ENCODE measurements around the gene EXOC6B.
"Not testable (repeated sequence)": the region's sequence is repeated elsewhere in the genome, so short reads cannot be mapped to it uniquely, and the experiment has no call there.

Gene EXOC6B

DNA sequence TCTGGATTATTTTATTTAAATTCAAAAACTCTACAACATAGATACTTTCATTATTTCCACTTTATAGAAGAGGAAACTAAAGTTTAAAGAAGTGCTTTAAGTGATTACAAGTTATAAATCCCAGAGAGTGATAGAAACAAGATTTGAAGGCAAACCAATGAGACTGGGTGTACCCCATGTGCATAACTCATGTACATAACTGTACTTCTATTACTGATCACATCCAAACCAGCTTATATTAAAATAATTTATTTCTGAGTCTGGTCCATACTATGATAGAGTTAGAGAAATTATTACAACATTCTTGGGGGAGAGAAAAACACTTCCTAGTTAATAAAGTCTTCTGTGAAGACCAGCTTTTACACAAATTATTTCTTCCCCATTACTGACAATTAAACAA is 221.4 kb downstream of the EXOC6B start:
- no peak for DNase-seq (ENCODE audit: low spot score)

DNA sequence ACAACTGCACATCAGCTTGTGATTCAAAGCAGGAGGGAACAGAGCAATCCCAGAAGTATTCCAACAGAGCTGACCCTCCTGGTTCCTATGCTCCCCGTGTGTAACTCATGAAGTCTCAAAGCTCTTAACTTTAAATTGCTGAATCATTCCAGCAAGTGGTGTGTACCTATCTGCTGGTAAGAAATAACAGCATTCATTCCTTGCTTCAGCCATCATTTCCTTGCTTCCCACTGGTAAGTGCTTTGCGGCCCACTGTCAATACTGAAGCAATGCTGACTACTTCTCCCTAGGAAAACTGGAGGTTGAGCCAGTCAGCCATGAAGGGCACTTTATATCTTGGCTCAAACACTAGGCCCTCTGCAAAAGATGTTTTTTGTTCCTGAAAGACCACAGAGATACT is 222.4 kb downstream of the EXOC6B start:
- DNase-seq (ENCODE audit: low spot score): no peak

DNA sequence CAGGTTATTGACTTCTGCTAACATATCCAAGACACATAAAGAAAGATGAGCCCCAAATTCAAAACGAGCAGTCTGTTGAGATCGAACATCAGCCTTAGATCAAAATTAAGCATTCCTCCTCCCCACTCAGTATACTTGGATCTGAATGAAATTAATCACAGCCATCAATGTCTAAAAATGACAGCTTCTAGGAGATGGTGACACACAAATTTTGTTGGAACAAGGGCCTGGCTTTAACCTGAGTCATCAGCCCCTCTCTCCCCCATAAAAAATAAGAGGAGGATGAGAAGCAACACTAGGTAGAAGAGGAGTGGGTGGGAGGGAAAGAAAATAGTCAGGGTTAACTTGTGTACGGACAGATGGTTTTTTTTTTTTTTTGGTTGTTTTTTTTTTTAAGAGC is 223.1 kb downstream of the EXOC6B start:
- DNase-seq (ENCODE audit: low spot score): no peak

DNA sequence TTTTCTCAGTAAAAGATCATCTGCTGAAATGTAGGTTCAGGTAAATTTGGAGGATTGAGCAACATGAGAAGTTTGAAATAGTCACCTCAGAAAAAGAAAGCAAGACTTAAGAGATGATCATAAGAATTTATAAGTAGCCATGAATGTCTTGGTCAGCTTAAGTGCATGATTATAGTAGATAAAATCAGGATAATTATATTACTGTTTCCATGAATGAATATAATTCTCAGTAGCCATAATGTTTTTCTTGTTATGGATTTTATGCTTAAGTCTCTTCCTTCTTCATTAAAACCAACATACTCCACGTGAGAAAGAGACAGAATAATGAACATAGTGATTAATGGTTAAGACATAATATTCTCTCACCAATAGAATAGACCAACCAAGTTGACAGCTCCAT is 223.7 kb downstream of the EXOC6B start:
- DNase-seq (ENCODE audit: low spot score): no peak

DNA sequence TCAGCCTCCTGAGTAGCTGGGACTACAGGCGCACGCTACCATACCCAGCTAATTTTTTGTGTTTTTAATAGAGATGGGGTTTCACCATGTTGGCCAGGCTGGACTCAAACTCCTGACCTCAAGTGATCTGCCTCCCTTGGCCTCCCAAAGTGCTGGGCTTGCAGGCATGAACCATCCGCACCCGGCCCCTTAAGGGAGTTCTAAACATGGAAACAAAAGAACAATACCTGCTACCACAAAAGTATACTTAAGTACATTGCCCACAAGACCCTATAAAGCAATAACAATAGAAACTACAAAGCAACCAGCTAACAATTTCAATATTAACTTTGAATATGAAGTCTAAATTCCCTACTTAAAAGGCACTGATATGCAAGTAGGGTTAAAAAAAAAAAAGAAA is 242.0 kb downstream of the EXOC6B start:
- DNase-seq (ENCODE audit: low spot score): not testable (repeated sequence)

DNA sequence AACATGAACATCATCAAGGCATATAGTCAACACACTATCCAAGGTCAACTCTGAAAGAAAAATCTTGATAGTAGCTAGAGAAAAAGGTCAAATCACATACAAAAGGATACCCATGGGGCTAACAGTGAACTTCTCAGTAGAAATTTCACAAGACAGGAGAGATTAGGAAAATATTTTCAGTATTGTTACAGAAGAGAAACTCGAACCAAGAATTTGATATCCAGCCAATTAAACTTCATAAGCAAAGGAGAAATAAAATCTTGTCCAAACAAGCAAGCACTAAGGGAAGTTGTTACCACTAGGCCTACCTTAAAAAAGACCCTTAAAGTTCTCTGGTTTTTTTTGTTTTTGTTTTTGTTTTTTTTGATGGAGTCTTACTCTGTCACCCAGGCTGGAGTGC is 242.5 kb downstream of the EXOC6B start:
- no peak for DNase-seq (ENCODE audit: low spot score)

DNA sequence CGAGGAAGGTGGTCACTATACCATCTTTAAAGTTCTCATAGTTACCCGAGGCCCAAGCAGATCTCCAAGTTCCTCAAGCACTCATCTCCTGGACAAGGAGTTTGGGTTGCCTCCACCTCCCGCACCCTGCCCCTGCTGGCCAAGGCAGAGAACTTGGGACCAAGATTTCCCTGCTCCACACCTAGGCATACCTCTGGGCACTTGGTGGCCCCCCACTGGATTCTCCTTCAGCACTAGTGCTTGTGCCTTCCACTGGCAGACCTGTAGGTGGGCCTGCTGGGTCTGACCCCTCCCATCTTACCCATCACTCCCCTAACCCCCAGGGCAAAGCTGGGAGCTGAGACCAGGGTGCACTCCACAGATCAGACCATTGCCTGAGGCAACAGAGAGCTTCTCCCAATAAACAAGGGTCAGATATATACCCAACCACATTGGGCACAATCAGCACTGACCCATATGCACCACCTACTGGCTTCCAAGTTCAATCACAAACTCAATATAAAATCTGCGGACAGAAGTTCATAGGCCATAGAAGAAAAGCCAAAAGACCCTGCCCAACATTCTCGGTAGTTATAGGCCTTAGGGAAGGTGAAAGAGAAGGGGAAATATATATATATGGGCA is 244.2 kb downstream of the EXOC6B start:
- DNase-seq (ENCODE audit: low spot score): no peak

DNA sequence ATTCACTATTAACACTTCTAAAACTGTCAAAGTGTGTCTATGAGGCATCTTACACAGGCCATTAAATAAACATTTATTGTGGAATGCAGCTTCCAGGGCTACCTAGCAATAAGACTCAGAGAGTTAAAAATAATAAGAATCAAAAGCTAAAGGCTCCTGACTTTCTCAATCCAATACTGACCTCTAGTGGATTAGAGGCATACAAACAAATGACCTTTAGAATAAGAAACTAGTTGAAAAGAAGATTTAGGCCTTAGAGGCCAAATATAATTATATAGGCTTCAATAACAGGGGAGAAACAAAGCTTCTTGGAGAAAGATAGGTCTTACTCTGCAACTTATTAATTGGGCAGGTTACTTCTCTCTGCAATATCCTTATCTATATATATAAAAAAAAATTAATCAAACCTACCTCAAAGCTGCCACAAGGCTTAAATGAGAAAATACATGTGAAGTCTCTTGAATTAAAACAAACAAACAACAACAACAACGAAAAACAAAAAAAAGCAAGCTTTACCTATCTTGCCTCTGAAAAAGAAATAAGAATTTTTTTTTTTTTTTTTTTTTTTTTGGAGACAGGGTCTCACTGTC is 246.1 kb downstream of the EXOC6B start:
- peak; percentile 69 for DNase-seq (ENCODE audit: low spot score)

DNA sequence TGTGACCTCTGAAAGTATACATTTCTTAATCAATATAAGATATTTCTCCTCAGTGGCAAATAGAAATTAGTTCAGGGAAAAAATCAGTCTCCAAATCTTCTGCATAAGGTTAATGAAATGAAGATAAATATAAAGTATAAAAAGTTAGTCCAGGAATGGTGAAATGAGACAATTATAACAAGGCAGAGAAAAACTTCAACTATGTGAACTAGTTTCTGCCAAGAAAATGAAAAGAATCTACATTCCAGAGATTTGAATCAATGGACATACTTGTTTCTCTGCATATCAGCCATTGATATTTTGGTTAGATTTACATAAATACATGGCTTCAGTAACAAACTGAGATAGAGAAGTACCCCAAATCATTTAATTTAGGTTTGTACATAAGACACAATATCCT is 249.0 kb downstream of the EXOC6B start:
- DNase-seq (ENCODE audit: low spot score): no peak

DNA sequence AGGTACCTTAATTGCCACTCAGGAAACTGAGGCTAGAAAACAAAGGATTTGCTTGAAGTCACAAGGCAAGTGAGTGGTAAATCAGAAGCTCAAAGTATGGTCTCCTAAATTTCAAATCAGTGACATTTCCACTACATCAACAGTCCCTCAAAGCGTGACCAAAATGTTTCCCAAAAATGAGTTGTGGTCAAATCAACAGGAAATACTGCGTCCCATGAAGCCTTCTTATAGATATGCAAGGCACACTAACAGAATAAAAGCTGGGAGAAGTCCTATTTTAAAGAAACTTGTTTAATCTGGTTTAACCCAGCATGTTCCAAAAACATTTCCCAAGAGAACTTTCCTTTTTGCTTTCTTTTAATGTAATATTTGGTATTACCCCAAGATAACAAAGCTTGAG is 249.4 kb downstream of the EXOC6B start:
- DNase-seq (ENCODE audit: low spot score): no peak

DNA sequence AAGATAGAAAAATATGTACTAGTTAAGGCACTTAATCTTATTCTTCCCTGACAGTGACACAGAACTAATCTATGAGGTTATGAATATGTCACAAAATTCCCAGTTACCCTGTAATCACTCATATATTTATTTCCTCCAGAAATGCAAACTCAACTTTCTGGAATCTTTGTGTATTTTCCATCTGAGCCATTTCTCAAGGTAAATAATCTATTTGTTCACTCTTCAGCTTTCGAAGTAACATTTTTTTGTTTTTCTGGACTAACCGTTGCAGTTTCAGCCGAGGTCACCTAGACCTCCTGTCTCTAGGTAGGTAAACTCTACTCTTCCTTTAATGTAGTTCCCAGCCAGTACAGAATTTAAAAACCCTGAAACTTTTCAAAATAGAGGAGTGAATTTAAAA is 250.9 kb downstream of the EXOC6B start:
- DNase-seq (ENCODE audit: low spot score): no peak

DNA sequence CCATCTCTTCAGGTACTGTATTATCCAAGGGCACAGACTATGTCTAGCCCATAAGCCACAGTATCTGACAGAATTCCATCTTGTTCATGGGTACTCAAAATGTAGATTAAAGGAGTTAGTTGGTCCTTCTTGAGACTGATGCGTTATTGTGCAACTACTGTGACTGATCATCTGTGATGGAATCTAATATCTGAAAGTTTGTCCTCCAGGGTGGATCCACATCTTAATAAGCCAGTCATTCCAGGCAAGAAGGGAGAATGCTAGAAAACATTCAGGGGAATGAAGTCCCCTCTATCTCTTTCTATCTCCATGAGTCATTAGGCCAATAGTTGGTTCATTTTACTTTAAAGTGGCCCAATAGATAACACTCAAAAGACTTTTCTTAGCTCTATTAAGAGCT is 252.6 kb downstream of the EXOC6B start:
- DNase-seq (ENCODE audit: low spot score): no peak

DNA sequence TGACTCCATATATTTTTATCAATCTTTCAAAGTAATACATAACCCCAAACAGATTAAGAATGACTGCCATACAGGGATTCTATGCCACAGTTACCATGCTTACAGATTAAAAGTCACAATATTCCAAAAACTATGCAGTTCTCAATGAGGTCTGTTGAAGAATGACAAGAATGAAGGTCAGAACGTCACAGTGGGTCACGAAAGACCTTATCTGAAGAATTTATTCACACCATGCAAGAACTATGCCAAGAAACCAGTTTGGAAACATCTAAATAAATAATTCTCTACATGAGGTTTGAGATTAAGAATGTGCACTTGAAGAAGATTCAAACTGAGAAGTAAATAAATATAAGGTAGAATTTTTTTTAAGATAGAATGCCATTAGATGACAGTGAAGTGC is 253.3 kb downstream of the EXOC6B start:
- DNase-seq (ENCODE audit: low spot score): no peak

DNA sequence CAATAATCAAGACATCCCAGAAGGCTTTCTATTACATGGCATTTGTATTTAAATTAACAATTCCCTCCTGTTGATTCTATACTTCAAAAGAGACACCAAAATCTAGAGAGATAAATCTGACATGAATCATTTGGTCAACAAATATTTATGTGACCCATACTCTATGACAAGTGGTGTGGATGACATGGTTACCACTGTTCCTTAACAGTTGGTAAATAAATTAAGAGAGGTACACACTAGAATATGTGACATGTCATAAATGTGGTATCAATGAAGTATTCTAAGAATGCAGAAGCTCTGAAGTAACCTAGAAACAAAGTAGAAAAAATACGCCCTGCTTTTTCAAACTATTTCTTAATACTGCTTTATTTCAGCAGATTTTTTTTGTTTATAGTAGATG is 255.4 kb downstream of the EXOC6B start:
- DNase-seq (ENCODE audit: low spot score): no peak

DNA sequence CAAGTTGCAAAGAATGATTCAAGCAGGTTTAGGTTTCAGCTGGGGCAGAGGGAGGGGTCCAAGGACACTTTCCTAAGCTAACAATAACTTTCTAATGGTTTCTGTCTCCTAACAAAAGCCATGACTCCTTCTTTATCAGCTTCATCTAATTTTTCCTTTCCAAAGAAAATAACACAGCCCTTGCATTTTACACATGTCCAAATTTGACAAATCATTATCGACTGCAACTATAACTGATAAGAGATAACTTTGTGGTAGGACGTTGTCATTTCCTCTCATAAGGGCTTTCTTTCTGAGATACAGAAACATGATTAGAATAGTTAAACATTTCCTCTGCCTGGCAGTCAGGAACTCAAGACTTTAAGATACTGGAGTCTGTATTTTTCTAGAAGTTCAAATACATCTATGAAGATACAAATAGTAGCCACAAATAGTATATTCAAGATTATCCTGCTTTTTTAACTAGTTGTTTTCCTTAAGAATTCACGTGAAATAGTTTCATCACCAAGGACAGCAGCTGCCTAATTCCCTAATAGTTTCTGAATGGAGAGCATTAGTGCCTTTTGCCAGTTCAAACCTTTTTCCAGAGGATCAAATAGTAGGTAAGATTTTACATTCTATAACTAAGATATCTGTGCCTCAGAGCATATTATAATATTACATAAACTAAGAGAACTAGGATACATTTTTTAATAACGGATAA is 263.2 kb downstream of the EXOC6B start:
- no peak for DNase-seq (ENCODE audit: low spot score)

DNA sequence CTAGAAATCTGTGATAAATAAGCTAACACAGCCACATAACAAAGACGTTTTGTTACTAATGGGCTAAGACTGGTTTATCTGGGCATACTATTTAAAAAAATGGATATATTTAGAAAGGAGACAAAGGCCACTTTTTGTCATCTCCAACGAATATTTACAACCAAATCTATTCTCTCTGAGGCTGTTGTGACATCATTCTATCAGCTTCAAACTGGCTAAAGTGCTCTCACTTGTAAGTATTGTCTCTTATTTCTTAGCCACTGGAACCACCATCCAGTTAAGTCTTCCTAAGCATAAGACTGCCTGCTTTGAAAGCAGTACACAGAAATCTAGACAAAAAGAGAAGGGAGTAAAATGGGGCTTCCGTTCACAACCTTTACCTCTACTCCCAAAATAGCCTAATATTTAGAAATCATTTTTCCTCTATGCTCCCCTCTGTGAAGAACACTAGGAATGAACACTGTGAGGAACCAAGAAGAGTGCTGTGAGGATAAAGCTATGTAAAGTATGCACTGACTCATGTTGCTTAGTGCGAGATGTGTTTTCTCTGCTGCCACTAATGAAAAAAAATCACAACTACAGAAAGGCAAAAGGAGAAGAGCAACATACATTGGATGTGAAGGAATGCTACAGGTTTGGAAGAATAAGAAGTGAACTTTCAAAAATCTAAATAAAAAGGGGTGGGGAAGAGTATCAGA is 264.1 kb downstream of the EXOC6B start:
- DNase-seq (ENCODE audit: low spot score): no peak

DNA sequence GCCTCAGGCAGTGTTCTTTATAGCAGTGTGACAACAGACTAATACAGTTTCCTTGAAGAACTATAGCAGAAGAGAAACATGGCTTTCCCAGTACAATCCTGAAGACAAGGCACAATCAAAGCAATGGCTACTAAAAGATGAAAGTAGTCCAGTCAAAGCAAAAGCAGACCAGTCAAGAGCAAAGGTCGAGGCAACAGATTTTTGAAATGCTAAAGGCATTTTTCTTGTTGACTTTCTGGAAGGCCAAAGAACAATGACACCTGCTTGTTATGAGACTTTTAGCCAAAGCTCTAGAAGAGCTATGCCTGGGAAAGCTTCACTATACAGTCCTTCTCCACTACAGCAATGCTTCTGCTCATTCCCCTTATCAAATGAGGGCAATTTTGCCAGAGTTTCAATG is 269.9 kb downstream of the EXOC6B start:
- no peak for DNase-seq (ENCODE audit: low spot score)

DNA sequence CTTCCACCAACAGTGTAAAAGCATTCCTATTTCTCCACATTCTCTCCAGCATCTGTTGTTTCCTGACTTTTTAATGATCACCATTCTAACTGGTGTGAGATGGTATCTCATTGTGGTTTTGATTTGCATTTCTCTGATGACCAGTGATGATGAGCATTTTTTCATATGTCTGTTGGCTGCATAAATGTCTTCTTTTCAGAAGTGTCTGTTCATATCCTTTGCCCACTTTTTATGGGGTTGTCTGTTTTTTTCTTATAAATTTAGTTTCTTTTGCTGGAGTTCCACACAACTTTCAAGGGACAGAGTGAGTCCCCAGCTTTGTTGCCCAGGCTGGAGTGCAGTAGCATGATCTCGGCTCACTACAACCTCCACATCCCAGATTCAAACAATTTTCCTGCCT is 270.5 kb downstream of the EXOC6B start:
- not testable (repeated sequence) for DNase-seq (ENCODE audit: low spot score)

DNA sequence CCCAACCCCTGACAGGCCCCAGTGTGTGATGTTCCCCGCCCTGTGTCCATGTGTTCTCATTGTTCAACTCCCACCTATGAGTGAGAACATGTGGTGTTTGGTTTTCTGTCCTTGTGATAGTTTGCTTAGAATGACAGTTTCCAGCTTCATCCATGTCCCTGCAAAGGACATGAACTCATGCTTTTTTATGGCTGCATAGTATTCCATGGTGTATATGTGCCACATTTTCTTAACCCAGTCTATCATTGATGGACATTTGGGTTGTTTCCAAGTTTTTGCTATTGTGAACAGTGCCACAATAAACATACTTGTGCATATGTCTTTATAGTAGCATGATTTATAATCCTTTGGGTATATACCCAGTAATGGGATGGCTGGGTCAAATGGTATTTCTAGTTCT is 270.9 kb downstream of the EXOC6B start:
- not testable (repeated sequence) for DNase-seq (ENCODE audit: low spot score)

DNA sequence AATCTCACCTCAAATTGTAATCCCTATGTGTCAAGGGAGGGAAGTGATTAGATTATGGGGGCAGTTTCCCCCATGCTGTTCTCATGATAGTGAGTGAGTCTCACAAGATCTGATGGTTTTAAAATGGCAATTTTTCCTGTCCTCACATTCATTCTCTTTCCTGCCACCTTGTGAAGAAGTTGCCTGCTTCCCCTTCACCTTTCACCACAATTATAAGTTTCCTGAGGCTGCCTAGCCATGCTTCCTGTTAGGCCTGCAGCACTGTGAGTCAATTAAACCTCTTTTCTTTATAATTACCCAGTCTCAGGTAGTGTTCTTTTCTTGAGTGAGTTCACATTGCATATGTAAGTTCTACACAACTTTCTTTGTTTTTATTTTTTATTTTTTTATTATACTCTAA is 271.5 kb downstream of the EXOC6B start:
- no peak for DNase-seq (ENCODE audit: low spot score)

DNA sequence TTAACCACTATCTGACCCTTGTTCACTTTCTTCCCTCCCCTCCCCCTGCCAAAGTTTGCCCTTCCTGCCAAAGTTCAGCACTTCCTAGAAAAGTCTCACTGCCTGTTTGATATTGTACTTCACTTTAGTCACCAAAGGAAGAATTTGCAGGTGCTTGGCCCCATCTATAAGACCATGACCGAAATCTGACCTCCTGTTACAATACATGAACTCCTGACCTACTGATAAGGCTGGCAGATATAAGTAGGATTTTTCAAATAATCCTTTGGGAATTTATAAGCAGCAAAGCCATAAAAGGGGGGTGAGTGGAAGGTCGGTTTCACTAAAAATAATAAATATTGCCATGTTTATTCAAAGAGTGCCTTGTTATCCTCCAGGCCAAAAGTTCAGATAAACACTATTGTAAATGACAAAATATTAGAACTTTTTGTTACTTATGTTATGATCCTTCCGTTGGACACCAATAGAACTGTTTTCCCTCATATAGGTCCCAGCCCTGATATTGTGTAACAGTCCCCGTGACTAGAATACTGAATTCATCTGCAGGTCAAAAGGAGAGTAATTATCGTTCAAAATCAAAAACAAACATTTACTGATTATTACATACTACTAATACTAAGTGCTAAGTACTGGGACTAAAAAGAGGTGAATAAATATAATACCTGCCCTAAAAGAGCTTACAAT is 277.6 kb downstream of the EXOC6B start:
- no peak for DNase-seq (ENCODE audit: low spot score)

DNA sequence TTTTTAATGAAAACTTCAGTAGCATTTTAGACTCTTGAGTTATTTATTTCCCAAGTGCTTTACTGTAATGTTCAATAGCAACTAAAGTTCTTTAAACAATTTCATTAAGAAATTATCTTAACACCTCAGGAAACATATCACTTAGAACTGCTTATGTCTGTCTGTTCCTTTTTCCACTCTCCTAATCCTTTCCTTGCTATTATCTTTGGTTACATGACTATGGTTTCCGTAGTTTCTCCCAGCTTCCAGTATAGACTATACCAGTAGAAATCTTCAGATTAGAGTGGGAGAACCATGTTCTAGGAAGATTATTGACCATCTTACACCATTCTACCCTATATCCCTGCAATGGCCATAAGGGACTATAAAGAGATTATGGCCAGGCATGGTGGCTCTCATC is 280.0 kb downstream of the EXOC6B start:
- no peak for DNase-seq (ENCODE audit: low spot score)

DNA sequence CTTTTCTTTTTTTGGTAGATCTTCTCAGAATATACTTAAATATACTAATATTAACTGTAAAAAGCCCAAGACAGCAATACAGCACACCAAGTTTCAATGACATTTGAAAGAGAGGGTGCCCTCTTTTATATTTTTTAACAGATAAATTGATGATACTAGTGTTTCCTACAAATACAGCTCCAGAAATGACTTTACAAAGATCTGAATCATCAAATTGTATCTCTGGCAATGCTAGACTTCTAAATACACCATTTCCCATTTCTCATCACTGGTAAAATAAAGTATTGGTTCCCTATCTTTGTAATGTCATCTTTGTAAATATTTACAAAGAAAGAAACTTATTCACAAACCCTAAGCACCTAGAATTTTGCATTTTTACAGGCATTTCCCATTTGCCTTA is 281.3 kb downstream of the EXOC6B start:
- no peak for DNase-seq (ENCODE audit: low spot score)
